Stomach (tissue), 4 donors: ENCODE results near the gene QPCT.

Experiments used
- CTCF ChIP-seq, 7 experiments: fragments of 450-650 bp in 4 of 7; fragments of 200-600 bp in 3 of 7; sonication (generic) in 3 of 7; IDR thresholded peaks; one replicate each; pipeline ENCODE4 v1.5.1; 2016 to 2019; ENCODE audit warnings: antibody characterized with exemption in 7 of 7, control low read depth in 2 of 7, mild to moderate bottlenecking in 1 of 7
- EP300 ChIP-seq: sonication (generic); formaldehyde crosslinking; IDR thresholded peaks from one replicate; pipeline ENCODE4 v1.6.1; 2017; ENCODE audit warnings: antibody characterized with exemption
- POLR2AphosphoS5 ChIP-seq, 3 donors: sonication (generic); formaldehyde crosslinking; IDR thresholded peaks; one replicate each; pipeline ENCODE4 v1.6.1; 2016; ENCODE audit warnings: antibody characterized with exemption in 3 of 3

- TF ChIP-seq POLR2AphosphoS5 (IDR thresholded peaks at IDR 0.05) (no peak), CTCF (IDR thresholded peaks at IDR 0.05) (no peak), EP300 (no peak)
Measured at GRCh38 chr2:37344453-37345361, at the start of gene QPCT.
